Endodermal cell (in vitro differentiated cells): ENCODE data around the gene CPOX. TPM values are rescaled to one million over a fixed set of nuclear protein-coding genes. Genes with fewer than 3 reads are reported as not detected.

ENCODE experiments used
- DNase-seq: peaks from one replicate; pipeline ENCODE4 v3.0.0-alpha.2; 2017
- H3K27ac ChIP-seq: 2 replicates; pipeline ENCODE4 v1.5.1; 2013; ENCODE audit warnings: mild to moderate bottlenecking, low read depth, low read length, moderate library complexity
- H3K27me3 ChIP-seq: 2 replicates; pipeline ENCODE4 v1.6.1; 2013; ENCODE audit warnings: mild to moderate bottlenecking, low read length, moderate library complexity; ENCODE audit not compliant: insufficient read depth, control insufficient read depth, poor library complexity, severe bottlenecking
- H3K36me3 ChIP-seq: 2 replicates; pipeline ENCODE4 v1.7.0; 2013; ENCODE audit warnings: mild to moderate bottlenecking, low read length, moderate library complexity; ENCODE audit not compliant: control insufficient read depth, insufficient read depth
- H3K4me1 ChIP-seq: one replicate; pipeline ENCODE4 v1.7.0; 2013; ENCODE audit warnings: low read length; ENCODE audit not compliant: control insufficient read depth, insufficient read depth
- H3K4me3 ChIP-seq: 2 replicates; pipeline ENCODE4 v1.5.1; 2013; ENCODE audit warnings: mild to moderate bottlenecking, low read length, moderate library complexity
- H3K9ac ChIP-seq: 2 replicates; pipeline ENCODE4 v1.6.1; 2013; ENCODE audit warnings: mild to moderate bottlenecking, low read length, moderate library complexity; ENCODE audit not compliant: poor library complexity, severe bottlenecking; ENCODE audit errors: extremely low read depth
- H3K9me3 ChIP-seq: 2 replicates; pipeline ENCODE4 v1.6.1; 2013; ENCODE audit warnings: mild to moderate bottlenecking, low read length, moderate library complexity; ENCODE audit not compliant: control insufficient read depth
- H3K27ac Mint-ChIP-seq: 2 replicates; pipeline ENCODE4 v1.8.0; 2020; ENCODE audit warnings: mixed read lengths
- H3K27me3 Mint-ChIP-seq: 2 replicates; pipeline ENCODE4 v1.8.0; 2021; ENCODE audit warnings: mild to moderate bottlenecking, mixed read lengths; ENCODE audit not compliant: insufficient read depth
- H3K36me3 Mint-ChIP-seq: 2 replicates; pipeline ENCODE4 v1.8.0; 2020; ENCODE audit warnings: low read depth, mixed read lengths
- H3K4me1 Mint-ChIP-seq: 2 replicates; pipeline ENCODE4 v1.8.0; 2020; ENCODE audit warnings: mixed read lengths
- H3K4me3 Mint-ChIP-seq: 2 replicates; pipeline ENCODE4 v1.8.0; 2020; ENCODE audit warnings: mild to moderate bottlenecking, moderate library complexity, mixed read lengths
- H3K9me3 Mint-ChIP-seq: 2 replicates; pipeline ENCODE4 v1.8.0; 2020; ENCODE audit warnings: mild to moderate bottlenecking, mixed read lengths
- CTCF ChIP-seq: fragments of 200-600 bp; sonication (generic); conservative IDR thresholded peaks from 2 replicates; pipeline ENCODE4 v1.5.0; 2021; ENCODE audit warnings: antibody characterized with exemption, mild to moderate bottlenecking
- WGBS, 2 experiments: methylation state at CpG; one replicate each; pipeline versions ENCODE4 v1.1.5 to v1.1.7; 2013; ENCODE audit warnings: missing lambda C conversion rate in 2 of 2, mixed read lengths in 1 of 2; ENCODE audit not compliant: insufficient coverage in 1 of 2, insufficient read length in 1 of 2; 5-methylcytosine and 5-hydroxymethylcytosine counted together
- total RNA-seq, 2 donors: library from RNA; stranded (reverse); fragmentation: NEBNext Ultra II Directional in 1 of 2; extraction: Animal tissue kit (Norgen Biotek cat#: 25700) in 1 of 2; gene quantifications; 2 replicates in 1 of 2; 3 replicates in 1 of 2; pipeline ENCODE4 v1.2.1, GENCODE V29; 2021

Gene CPOX
- total RNA-seq, 2 donors from 2014 or later: 18.0 to 20.3 TPM

- no peak for TF ChIP-seq CTCF
- DNase-seq: no peak
- no peaks in the 10 kb centered on the region for H3K36me3 Mint-ChIP-seq
- H3K27me3 Mint-ChIP-seq: no peaks in the 10 kb centered on the region
- no peak within 1 kb of the TSS for H3K4me3 Mint-ChIP-seq
- Histone ChIP-seq H3K27ac (no peak within 1 kb of the TSS), H3K9me3 (no peaks in the 10 kb centered on the region), H3K36me3 (no peaks in the 10 kb centered on the region), H3K4me3 (no peak within 1 kb of the TSS), H3K9ac (no peak within 1 kb of the TSS), H3K4me1 (peaks cover 4% of the 10 kb centered on the region), H3K27me3 (no peaks in the 10 kb centered on the region)
- peaks cover 31% of the 10 kb centered on the region for H3K4me1 Mint-ChIP-seq
- no peaks in the 10 kb centered on the region for H3K9me3 Mint-ChIP-seq
- WGBS, 2 experiments: 94 to 100% methylated on average over 2 to 7 of the region's 7 CpGs
- no peak within 1 kb of the TSS for H3K27ac Mint-ChIP-seq
These were observed 61.7 kb downstream of the CPOX start, which contains the start of gene GPR15 for GRCh38 chr3:98531622-98532274. TSS of gene GPR15 (plus strand) at chr3:98531978. CDS start at chr3:98532034, 56 bp downstream.

GRCh38 chr3:98530676-98531075, 62.7 kb downstream of the CPOX start:
- Histone ChIP-seq H3K27me3 (no peaks in the 10 kb centered on the region), H3K9ac (no peak overlapping the region), H3K9me3 (no peaks in the 10 kb centered on the region), H3K36me3 (no peaks in the 10 kb centered on the region), H3K27ac (no peak overlapping the region), H3K4me1 (peaks cover 4% of the 10 kb centered on the region), H3K4me3 (no peak overlapping the region)
- Mint-ChIP-seq H3K9me3 (no peaks in the 10 kb centered on the region), H3K4me1 (peaks cover 31% of the 10 kb centered on the region), H3K4me3 (no peak overlapping the region), H3K36me3 (no peaks in the 10 kb centered on the region), H3K27ac (no peak overlapping the region), H3K27me3 (no peaks in the 10 kb centered on the region)
- DNase-seq: no peak
- WGBS, 2 experiments: 89% methylated on average over 2 of the region's 2 CpGs; no CpG with 5 or more reads in 1 of the 2 experiments
- TF ChIP-seq CTCF: no peak

- Histone ChIP-seq H3K27me3 (no peaks in the 10 kb centered on the region), H3K9me3 (no peaks in the 10 kb centered on the region), H3K9ac (no peak overlapping the region), H3K4me1 (peaks cover 4% of the 10 kb centered on the region), H3K4me3 (no peak overlapping the region), H3K27ac (no peak overlapping the region), H3K36me3 (no peaks in the 10 kb centered on the region)
- no peak overlapping the region for H3K4me3 Mint-ChIP-seq
- WGBS, 2 experiments: 95 to 97% methylated on average over 3 to 8 of the region's 8 CpGs
- H3K27me3 Mint-ChIP-seq: no peaks in the 10 kb centered on the region
- peaks cover 31% of the 10 kb centered on the region for H3K4me1 Mint-ChIP-seq
- no peaks in the 10 kb centered on the region for H3K9me3 Mint-ChIP-seq
- no peak for TF ChIP-seq CTCF
- no peak overlapping the region for H3K27ac Mint-ChIP-seq
- DNase-seq: no peak
- no peaks in the 10 kb centered on the region for H3K36me3 Mint-ChIP-seq
These were observed 63.5 kb downstream of the CPOX start for GRCh38 chr3:98529856-98530459.

Other genes starting within 250 kb of the CPOX start
- gene OR5K4, start 239.8 kb downstream of the CPOX start, total RNA-seq: not detected
- gene OR5K3, start 202.9 kb downstream of the CPOX start, total RNA-seq: not detected
- not detected for gene OR5K1, start 130.4 kb downstream of the CPOX start, total RNA-seq
- not detected for gene OR5K2, start 95.9 kb downstream of the CPOX start, total RNA-seq
- gene CLDND1, start 70.7 kb downstream of the CPOX start, total RNA-seq: 100 to 1,000 TPM in 1 of 2 donors, 10 to 100 TPM in 1; 97.7 to 106 TPM
- not detected for gene GPR15, start 61.6 kb downstream of the CPOX start, total RNA-seq
- gene ST3GAL6, start 169.7 kb upstream of the CPOX start, total RNA-seq: 1 to 10 TPM; 8.1 to 9.9 TPM